GM18526 (cell line): ENCODE results near the gene CNGB1.

Experiments
- POLR2A ChIP-seq: IDR thresholded peaks from 3 replicates; pipeline ENCODE4 v1.6.1; 2011; ENCODE audit not compliant: insufficient read length; ENCODE audit errors: extremely low read depth

The CNGB1 gene

GRCh38 chr16:57910696-57911095 is 60.2 kb downstream of the CNGB1 start:
- TF ChIP-seq POLR2A = no peak

GRCh38 chr16:57908409-57908987 is 62.4 kb downstream of the CNGB1 start:
- TF ChIP-seq POLR2A = no peak

- TF ChIP-seq POLR2A = no peak
Measured at GRCh38 chr16:57906382-57907316, 64.3 kb downstream of the CNGB1 start.

- no peak for TF ChIP-seq POLR2A
Measured at GRCh38 chr16:57904101-57904500, 66.8 kb downstream of the CNGB1 start.

- no peak for TF ChIP-seq POLR2A
Measured at GRCh38 chr16:57903656-57904055, 67.3 kb downstream of the CNGB1 start.

GRCh38 chr16:57901480-57902069 is 69.4 kb downstream of the CNGB1 start:
- TF ChIP-seq POLR2A = no peak

GRCh38 chr16:57900796-57901479 is 70.0 kb downstream of the CNGB1 start:
- no peak for TF ChIP-seq POLR2A

- no peak for TF ChIP-seq POLR2A
Measured at GRCh38 chr16:57899771-57900661, 70.9 kb downstream of the CNGB1 start.

GRCh38 chr16:57898961-57899360 is 72.0 kb downstream of the CNGB1 start:
- no peak for TF ChIP-seq POLR2A

- TF ChIP-seq POLR2A = no peak
Measured at GRCh38 chr16:57897996-57898395, 72.9 kb downstream of the CNGB1 start.

- no peak for TF ChIP-seq POLR2A
Measured at GRCh38 chr16:57897053-57897784, 73.7 kb downstream of the CNGB1 start.

GRCh38 chr16:57894390-57895080 is 76.4 kb downstream of the CNGB1 start:
- TF ChIP-seq POLR2A = no peak
